Stimulated activated CD8-positive, alpha-beta memory T cell treated with anti-CD3 and anti-CD28 coated beads, Interleukin-12 subunit alpha, Interleukin-12 subunit beta, amount 100 ng/mL, for 4 hours (primary cell): ENCODE measurements around the gene CYB561.
A peak's percentile ranks its signal among the peaks of the same experiment; 100 is the strongest.

ENCODE experiments used
- DNase-seq: peaks from one replicate; pipeline ENCODE4 v3.0.0-alpha.2; 2020; ENCODE audit warnings: low read depth

CYB561 gene

GRCh38 chr17:63448655-63449054 is 2.5 kb upstream of the CYB561 start:
- DNase-seq: no peak

- DNase-seq: no peak
Observed at GRCh38 chr17:63447471-63448009, 1.4 kb upstream of the CYB561 start.

- peak; percentile 36 for DNase-seq
Observed at GRCh38 chr17:63446753-63447470, 806 bp upstream of the CYB561 start.

GRCh38 chr17:63445571-63445953 is 544 bp downstream of the CYB561 start:
- DNase-seq: peak; percentile 65

GRCh38 chr17:63445065-63445464 is 1.0 kb downstream of the CYB561 start:
- DNase-seq: no peak

- DNase-seq: no peak
Observed at GRCh38 chr17:63444457-63444856, 1.6 kb downstream of the CYB561 start.

GRCh38 chr17:63443053-63443452 is 3.1 kb downstream of the CYB561 start:
- no peak for DNase-seq

GRCh38 chr17:63442549-63443035 is 3.5 kb downstream of the CYB561 start:
- DNase-seq: no peak

- no peak for DNase-seq
Observed at GRCh38 chr17:63442074-63442473, 4.0 kb downstream of the CYB561 start.

- no peak for DNase-seq
Observed at GRCh38 chr17:63441654-63442053, 4.5 kb downstream of the CYB561 start.

GRCh38 chr17:63440770-63441335 is 5.3 kb downstream of the CYB561 start:
- no peak for DNase-seq

- DNase-seq: no peak
Observed at GRCh38 chr17:63440127-63440769, 5.9 kb downstream of the CYB561 start.

- no peak for DNase-seq
Observed at GRCh38 chr17:63439687-63440086, 6.4 kb downstream of the CYB561 start.

- no peak for DNase-seq
Observed at GRCh38 chr17:63438092-63439051, 7.7 kb downstream of the CYB561 start.

- DNase-seq: no peak
Observed at GRCh38 chr17:63437287-63438091, 8.6 kb downstream of the CYB561 start.

- no peak for DNase-seq
Observed at GRCh38 chr17:63436523-63437110, 9.5 kb downstream of the CYB561 start.

GRCh38 chr17:63435681-63436522 is 10.2 kb downstream of the CYB561 start:
- DNase-seq: no peak

- DNase-seq: no peak
Observed at GRCh38 chr17:63434951-63435571, 11.0 kb downstream of the CYB561 start.
